HG03066 (cell line): ENCODE results near the gene DEPDC5.
A peak's percentile ranks its signal among the peaks of the same experiment; 100 is the strongest.
"Not testable (repeated sequence)": the region's sequence is repeated elsewhere in the genome, so short reads cannot be mapped to it uniquely, and the experiment has no call there.

Experiments
- ATAC-seq: cut with Tn5 transposase; IDR thresholded peaks from one replicate; pipeline ENCODE4 v1.9.1; 2021; ENCODE audit warnings: low read depth; ENCODE audit not compliant: unreplicated experiment

Gene DEPDC5

DNA sequence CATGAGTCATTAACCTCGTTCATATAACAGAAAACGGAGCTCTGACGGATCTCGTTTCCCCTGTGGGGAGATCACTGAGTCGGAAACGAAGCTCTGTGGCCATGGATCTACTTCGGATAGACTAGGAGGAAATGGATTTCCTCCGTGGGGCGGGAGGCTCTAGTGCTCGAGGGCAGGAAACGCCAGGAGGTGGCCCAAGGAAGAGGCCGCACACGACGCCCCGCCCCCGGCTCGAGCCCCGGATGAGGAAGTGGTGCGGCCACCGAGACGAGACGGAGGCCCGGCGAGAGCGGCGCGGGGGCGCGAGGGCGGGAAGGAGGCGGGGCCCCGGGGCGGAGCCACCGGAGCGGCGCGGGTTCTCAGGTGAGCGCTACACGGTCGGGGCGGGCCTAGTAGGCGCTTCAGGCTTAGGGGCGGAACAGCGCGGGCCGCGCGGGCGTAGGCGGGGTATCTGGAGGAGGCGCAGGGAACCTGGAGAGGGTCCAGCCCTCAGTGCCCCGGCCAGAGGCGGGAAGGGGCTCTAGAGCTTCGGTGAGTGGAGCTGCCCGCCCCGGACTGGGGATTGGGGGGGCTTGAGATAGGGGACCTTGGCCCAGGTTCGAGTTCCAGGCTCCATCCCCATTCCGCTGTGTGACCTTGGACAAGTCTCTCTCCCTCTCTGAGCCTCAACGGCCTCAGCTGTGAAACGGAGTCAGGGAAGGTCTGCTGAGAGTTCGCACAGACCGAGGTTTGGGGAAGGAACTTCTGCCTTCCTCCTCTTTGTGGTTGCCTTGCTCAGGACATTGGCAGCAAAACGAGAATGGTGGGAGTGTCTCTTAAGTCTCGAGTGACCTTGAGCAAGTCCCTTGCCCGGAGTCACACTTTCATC, at the start of gene DEPDC5:
DEPDC5 (plus strand) TSS at position 386 of the 868 bp plus-strand sequence. CDS start 903 bp downstream, outside the sequence.
- peak; percentile 65 for ATAC-seq

DNA sequence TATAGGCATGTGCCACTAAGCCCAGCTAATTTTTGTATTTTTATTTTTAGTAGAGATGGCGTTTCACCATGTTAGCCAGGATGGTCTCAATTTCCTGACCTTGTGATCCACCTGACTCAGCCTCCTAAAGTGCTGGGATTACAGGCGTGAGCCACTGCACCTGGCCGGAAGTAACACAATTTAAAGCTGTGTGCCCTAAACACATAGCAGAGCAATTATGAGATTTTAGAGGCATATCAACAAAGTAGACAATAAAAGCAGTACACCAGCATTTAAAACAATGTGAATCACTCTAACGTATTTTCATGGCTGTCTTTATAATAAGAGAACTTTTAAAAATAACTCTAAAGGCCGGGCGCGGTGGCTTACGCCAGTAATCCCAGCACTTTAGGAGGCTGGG, 46.3 kb upstream of the DEPDC5 start:
- ATAC-seq, result no peak

DNA sequence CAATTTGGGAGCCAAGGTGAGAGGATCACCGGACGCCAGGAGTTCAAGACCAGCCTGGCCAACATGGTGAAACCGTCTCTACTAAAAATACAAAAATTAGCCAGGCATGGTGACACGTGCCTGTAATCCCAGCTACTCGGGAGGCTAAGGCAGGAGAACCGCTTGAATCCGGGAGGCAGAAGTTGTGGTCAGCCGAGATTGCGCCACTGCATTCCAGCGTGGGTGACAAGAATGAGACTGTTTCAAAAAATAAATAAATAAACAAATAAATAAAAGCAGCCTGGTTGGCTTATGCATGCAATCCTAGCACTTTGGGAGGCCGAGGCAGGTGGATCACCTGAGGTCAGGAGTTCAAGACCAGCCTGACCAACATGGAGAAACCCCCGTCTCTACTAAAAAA, 42.6 kb upstream of the DEPDC5 start:
- ATAC-seq, result not testable (repeated sequence)

DNA sequence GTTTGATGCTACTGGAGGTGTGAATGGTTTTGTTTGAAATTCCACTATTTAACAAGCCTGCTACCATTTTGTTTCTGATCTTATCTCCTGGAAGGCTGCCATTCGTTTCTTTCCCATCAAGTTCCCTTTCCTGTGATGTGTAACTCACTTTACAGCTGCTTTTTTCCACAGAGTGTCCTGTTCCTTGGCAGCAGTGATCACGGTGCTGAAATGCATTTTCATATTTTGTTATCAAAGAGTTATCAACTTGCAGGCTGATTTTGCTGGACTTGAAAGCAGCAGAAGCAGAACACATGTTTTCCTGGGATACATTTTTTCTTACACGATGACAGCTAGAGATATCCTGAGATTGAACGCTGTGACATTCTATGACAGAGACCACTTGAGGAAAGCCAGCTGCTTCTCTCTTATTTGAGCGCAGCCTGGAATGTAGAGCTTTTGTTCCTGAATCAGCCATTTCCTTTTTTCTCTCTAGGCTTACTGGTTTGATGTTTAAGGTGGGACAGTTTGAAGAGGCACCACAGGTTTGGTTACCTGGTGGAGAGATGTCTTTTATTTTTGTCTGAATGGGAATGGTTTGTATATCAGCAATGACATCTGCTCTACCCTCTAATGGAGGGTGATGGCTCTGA, 38.6 kb upstream of the DEPDC5 start:
- no peak for ATAC-seq

DNA sequence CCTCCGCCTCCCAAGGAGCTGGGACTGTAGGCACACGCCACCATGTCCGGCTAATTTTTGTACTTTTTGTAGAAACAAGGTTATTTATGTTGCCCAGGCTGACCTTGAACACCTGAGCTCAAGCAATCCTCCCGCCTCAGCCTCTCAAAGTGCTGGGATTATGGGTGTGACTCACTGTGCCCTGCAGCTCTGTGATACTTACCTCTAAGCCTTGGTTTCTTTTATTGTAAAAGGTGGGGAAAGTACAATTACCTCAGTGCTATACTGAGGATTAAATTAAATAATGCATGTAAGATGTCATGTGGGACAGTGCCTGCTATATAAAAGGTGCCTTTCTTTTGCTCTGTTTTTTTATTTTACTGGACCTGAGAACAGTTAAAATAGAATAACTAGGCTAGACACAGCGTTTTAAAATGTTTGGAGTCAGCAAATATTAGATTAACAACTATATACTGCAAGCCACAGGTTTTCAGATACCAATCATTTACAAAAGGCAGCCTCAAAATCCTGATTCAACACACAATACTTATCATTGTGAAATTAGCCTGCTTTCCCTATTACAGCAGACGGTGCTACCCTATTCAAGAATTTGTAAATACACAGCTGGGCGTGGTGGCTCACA, 33.9 kb upstream of the DEPDC5 start:
- no peak for ATAC-seq

DNA sequence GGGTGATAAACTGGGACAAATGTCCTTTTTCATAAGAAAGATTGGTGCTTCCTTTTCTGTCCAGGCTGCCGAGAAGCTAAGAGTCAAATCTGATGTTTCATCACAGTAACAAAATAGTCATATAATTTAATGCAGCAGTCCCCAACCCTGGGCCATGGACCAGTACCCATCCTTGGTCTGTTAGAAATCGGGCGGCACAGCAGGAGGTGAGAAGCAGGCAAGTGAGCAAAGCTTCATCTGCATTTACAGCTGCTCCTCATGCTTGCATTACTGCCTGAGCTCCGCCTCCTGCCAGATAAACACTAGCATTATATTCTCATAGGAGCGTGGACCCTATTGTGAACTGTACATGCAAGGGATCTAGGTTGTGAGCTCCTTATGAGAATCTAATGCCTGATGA, 30.1 kb upstream of the DEPDC5 start:
- ATAC-seq, result no peak

DNA sequence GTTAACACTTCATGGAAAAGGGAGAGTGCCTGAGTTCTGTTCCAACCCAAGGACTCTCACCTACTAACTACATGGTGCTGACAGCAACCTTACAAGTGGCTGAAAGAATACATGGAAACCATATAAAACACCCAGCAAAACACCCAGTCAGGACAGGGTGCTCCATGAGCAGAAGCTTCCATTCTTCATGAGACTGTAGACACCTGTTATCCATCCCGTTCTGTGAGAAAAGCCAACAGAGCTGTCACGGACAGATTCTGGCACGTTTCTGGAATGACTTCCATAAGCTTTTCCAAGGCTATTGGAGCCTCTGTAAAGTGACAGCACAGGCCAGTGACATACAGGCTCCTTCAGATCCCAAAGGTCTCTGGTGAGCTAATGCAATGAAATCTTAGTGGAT, 27.1 kb upstream of the DEPDC5 start:
- ATAC-seq, result no peak

DNA sequence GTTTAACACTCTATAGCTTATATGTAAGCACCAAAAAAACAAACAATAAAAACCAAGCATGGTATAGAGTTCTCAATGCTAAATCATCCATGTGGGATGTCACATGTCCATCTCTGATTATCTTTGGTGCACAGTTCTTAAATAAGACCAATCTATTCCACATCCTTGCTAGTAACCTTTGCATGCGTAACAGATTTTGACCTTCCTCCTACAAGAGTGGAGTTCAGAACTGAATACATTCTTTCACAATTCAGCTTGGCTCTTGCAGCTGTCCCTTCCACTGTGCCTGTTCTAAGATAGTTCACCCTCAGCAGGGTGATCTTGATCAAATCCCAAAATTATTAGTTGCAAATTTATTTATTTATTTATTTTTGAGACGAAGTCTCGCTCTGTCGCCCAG, 25.0 kb upstream of the DEPDC5 start:
- no peak for ATAC-seq

DNA sequence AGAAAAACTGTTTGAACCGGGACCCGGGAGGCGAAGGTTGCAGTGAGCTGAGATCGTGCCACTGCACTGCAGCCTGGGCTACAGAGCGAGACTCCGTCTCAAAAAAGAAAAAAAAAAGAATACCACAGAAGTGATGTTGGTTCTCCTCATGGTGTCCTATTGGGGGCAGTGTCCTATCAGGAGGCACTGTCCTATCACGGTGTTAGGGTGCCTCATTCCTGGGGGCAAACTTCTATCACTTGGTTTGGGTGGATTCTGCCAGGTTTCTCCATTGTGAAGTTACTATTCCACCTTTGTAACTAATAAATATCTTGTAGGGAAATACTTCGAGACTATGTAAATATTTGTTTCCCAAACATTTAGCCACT, 23.5 kb upstream of the DEPDC5 start:
- no peak for ATAC-seq

DNA sequence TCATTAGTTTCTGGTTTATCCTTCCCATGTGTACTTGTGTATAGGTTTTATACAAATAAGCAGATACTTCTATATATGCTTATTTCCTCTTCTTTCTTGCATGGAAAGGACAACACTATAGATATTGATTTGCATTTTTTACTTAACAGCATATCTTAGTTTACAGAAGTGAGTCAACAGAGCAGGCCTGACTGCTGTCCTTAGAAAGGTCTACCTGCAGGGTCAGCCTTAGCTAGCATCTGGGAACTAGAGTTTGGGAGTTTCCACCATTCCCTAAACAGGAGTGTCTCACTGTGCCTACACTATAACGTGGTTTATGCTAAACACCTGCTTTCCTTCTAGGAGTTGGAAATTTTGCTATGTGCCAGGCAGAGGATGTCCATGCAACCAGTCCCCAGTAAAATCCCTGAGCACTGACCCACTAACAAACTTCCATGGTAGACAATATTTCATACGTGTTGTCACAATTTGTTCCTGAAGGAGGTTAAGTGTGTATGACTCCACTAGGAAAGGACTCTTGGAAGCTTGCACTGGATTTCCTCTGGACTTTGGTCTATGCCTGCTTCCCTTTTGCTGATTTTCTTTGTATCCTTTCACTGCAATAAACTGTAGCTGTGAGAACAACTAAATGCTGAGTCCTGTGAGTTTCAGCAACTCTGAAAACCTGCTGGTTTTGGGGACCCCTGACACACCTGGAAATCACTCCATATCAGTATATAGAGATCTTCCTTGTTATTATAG, 21.6 kb upstream of the DEPDC5 start:
- no peak for ATAC-seq

DNA sequence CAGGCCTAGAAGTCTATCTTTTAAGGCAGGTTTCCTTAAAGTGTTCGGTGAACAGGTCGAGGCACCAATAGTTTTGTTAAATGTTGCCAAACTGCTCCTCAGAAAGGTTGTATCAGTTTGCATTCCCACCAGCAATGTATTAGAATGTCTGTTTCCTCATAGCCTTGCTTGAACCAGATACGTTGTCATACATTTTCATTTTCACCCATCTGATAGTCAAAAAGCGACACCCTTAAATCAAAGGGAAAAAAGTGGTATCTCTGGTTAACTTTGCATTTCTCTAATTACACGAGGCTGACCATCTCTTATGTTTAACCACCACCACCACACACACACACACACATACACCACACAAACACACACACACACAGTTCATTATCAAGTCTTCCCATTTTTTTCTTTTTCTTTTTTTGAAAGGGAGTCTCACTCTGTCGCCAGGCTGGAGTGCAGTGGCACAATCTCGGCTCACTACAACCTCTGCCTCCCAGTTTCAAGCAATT, 20.2 kb upstream of the DEPDC5 start:
- ATAC-seq, result no peak

DNA sequence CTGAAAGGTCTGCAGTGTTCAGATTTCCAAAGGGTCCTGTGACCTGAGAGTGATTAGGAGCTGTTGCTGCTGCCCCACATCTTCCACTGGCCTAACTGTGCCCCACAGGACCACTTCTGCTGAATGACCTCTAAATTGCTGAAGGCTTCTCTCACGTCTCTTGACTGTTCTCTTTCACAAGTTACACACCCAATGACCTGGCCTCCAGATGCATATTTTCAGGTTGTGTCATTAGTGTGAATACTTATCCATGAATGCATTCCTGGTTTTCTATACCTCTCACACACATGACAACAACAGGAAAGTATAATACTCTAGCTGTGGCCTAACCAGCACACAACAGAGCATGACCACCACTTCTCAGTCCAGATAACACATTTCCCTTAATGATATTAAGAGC, 19.3 kb upstream of the DEPDC5 start:
- ATAC-seq, result no peak

DNA sequence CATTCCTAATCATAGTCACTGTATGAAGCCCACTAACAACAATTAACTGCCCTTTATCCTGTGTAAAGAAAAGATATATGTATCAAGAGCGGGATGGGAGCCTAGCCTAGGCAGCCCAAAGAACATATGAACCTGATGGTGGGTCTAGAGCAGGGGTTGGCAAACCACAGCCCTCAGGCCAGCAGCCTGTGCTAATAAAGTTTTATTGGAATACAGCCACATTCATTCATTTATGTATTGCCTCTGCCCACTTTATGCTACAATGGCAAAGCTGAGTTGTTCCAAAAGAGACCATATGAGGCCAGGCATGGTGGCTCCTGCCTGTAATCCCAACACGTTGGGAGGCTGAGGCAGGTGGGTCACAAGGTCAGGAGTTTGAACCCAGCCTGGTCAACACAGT, 17.4 kb upstream of the DEPDC5 start:
- no peak for ATAC-seq

DNA sequence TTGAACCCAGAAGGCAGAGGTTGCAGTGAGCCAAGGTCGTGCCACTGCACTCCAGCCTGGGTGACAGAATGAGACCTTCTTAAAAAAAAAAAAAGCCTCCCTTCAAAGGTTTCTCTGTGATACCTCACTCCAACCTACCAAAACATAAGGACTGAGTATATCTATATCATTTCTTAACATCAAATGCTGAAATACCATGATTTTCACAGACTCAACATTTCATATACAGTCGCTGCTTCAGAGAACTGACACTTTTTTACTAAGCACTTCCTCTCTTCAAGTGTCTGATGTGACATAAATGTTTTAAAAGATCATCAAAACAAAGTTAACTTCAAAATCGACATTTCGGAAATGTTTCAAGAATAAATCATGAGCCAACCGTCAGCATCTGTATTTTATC, 15.9 kb upstream of the DEPDC5 start:
- ATAC-seq, result no peak

DNA sequence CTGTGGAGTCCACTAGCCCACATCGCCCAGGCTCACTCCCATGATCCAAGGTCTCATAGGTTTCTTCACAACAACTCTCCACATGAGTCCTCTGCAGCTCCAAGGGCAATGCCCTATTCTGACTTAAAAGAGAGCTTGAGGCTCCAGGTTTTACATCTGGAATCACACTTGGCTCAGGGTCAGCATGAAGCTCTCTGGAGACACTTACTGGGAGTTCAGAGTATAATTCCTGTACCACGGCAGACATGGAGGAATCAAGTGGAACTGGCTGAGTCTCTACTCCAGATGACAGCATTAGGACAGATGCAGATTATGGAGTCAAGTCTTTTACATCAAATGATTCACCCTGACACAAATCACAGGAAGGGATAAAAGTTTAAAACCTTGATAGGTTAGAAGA, 15.3 kb upstream of the DEPDC5 start:
- ATAC-seq, result no peak

DNA sequence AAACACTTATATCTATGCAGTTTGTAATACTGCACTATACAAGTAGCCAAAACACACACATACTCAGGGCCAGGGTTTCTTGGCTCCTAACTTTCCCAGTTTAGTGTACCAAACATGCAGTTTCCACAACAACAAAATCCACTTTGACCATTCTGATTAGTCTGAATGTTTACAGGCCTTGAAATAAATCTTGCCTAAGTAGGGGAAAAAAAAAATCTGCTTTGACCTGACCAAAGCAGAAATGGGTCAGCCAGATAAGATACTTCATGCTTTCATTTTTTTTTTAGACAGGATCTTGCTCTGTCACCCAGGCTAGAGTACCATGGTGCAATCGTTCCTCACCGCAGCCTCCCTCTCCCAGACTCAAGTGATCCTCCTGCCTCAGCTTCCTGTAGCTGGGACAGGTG, 14.0 kb upstream of the DEPDC5 start:
- no peak for ATAC-seq

DNA sequence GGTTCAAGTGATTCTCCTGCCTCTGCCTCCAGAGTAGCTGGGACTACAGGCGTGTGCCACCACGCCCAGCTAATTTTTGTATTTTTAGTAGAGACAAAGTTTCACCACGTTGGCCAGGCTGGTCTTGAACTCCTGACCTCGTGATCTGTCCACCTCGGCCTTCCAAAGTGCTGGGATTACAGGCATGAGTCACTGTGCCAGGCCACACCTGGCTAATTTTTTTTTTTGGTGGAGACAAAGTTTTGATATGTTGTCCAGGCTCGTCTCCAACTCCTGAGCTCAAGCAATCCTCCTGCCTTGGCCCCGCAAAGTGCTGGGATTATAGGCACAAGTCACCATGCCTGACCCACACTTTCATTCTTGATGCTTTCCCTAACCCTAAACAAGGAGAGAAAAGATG, 13.5 kb upstream of the DEPDC5 start:
- not testable (repeated sequence) for ATAC-seq

DNA sequence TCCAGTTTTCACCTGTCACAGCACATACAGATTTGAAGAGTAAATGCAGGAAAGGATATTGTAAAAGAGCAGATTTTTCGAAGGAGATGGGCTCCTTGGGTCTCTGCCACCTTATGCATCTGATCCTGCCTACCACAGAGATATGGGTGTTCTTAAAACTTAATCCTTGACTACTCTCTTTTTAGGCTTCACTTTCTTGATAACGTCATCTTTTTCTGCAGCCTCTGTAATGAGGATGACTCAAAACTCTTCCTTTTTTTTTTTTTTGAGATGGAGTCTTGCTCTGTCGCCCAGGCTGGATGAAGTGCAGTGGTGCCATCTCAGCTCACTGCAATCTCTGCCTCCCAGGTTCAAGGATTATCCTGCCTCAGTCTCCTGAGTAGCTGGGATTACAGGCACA, 11.7 kb upstream of the DEPDC5 start:
- no peak for ATAC-seq

DNA sequence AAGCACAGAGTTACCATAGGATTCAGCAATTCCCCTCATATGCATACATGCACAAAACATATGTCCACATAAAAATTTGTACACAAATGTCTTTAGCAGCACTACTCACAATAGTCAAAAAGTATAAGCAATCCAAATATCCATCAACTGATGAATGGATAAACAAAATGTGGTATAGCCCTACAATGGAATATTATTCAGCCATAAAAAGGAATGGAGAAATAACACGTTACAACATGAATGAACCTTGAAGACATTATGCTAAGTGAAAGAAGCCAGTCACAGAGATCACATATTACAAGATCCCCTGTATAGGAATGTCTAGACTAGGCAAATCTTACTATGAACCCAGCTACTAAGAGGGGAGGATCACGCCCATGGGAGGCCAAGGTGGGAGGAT, 11.1 kb upstream of the DEPDC5 start:
- ATAC-seq, result no peak

DNA sequence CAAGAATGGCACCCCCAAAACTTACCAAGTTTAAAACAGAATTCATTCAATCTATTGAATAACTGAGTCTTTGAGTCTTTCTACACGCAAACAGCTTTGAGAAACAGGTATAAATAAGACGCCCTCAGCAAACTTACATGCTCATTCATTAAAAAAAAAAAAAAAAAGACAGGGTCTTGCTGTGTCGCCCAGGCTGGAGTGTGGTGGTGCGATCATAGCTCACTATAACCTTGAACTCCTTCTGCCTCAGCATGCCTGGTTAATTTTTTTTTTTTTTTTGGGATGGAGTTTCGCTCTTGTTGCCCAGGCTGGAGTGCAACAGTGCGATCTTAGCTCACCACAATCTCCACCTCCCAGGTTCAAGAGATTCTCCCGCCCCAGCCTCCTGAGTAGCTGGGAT, 9.9 kb upstream of the DEPDC5 start:
- no peak for ATAC-seq

DNA sequence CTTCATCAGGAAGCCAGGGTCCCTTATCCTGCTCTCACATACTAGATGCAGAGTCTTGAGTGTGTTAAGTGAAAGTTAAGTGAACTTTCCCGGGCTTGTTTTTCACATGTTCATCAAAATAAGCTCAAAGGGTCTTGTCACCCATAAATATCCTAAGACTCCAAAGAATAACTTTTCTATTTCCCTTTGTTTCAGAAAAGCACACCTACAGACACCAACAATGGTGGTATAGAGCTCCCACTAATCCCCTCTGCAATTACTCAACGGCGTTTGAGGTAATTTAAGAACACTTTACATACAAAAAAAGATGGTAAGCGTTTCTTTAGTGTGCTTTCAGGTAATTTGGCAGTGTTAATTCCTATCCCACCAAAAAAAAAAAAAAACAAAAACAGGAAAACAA, 6.4 kb upstream of the DEPDC5 start:
- no peak for ATAC-seq
